HAP-1 (cell line): ENCODE measurements around the gene THEM5.
A peak's percentile ranks its signal among the peaks of the same experiment; 100 is the strongest.

Source experiments
- DNase-seq, 2 experiments: peaks; one replicate each; pipeline ENCODE4 v3.0.0-alpha.2; 2016 to 2020; ENCODE audit warnings: low spot score in 2 of 2
- H3K27me3 ChIP-seq: fragments of 250-450 bp; sonication (Bioruptor Pico); 2 replicates; pipeline ENCODE4 v1.5.1; 2020; ENCODE audit warnings: low read depth, mild to moderate bottlenecking, moderate library complexity
- H3K36me3 ChIP-seq: fragments of 250-450 bp; sonication (Bioruptor Pico); replicated peaks from 2 replicates; pipeline ENCODE4 v1.5.1; 2020; ENCODE audit warnings: mild to moderate bottlenecking
- H3K4me1 ChIP-seq: fragments of 250-450 bp; sonication (Bioruptor Pico); 2 replicates; pipeline ENCODE4 v1.5.1; 2020; ENCODE audit warnings: mild to moderate bottlenecking
- H3K4me3 ChIP-seq: fragments of 250-450 bp; sonication (Bioruptor Pico); 2 replicates; pipeline ENCODE4 v1.5.1; 2020; ENCODE audit warnings: mild to moderate bottlenecking, moderate library complexity
- H3K9me3 ChIP-seq: fragments of 250-450 bp; sonication (Bioruptor Pico); 2 replicates; pipeline ENCODE4 v1.5.1; 2020; ENCODE audit warnings: mild to moderate bottlenecking, moderate library complexity
- in situ Hi-C: fragments of 300-500 bp; cut with MboI; formaldehyde crosslinking; loops from 3 replicates; pipeline ENCODE4 v1.14.3; 2020; ENCODE audit warnings: low sequenced_read_pairs, inconsistent platforms, mixed read lengths

The THEM5 gene

GRCh38 chr1:151830055-151830454 is 23.5 kb downstream of the THEM5 start:
- Histone ChIP-seq H3K27me3 (no peaks in the 10 kb centered on the region), H3K4me3 (no peak overlapping the region), H3K9me3 (no peaks in the 10 kb centered on the region), H3K4me1 (no peaks in the 10 kb centered on the region), H3K36me3 (no peaks in the 10 kb centered on the region)
- in situ Hi-C loops: no loop called here
- no peak for DNase-seq

DNA sequence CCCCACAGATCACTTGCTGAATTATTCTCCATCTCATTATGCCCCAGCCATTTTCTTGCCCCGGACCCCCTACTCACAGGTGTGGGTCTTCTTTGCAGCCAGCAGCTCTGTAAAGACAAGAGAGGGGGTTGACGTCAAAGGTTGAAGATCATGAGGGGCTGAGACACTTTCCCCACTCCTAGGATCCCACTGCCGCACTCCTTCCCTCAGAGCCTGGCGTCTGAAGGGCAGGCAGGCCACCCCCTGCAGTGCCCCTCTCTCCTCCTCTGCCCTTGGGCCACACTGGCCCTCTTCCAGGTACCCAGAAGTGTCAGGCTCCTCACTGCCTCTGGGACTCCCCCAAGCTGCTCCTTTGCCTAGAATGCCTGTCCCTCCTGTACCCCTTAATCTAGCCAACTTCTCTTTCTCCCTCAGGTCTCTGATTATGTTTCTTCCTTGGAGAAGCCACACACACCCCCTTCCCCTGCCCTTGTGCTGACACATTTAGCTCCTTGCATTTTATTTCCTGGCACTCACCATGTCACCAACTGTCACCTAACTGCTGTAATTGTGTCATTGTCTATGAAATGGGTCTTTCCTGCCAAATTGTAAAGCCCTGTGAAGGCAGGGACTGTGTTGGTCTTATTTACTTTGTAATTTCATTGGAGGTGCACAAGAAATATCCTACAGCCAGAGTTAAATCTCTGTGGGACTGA is 24.0 kb downstream of the THEM5 start:
- Histone ChIP-seq H3K9me3 (no peaks in the 10 kb centered on the region), H3K36me3 (no peaks in the 10 kb centered on the region), H3K4me3 (no peak overlapping the region), H3K27me3 (no peaks in the 10 kb centered on the region), H3K4me1 (no peaks in the 10 kb centered on the region)
- DNase-seq: no peak
- in situ Hi-C loops: no loop called here

DNA sequence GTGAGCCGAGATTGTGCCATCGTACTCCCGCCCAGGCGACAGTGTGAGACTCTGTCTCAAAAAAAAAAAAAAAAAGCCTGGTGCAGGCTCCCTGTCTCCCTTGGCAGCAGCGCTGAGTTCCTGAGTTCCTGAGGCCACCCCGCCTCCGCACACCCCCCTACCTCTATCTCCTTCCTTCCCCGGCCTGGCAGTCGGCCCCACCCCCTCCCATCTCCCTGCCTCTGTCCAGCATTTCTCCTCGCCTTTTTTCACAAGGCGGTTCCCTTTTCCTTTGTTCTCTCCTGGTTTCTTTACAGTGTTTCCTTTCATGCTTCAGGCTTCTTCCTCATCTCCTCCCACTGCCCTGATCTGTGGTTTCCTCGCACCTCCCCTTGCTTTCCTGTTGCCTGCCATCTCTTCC is 24.6 kb downstream of the THEM5 start:
- no peaks in the 10 kb centered on the region for H3K9me3 ChIP-seq
- H3K4me3 ChIP-seq: no peak overlapping the region
- no peaks in the 10 kb centered on the region for H3K4me1 ChIP-seq
- DNase-seq: peak; percentile 60 to 75
- no peaks in the 10 kb centered on the region for H3K36me3 ChIP-seq
- in situ Hi-C loops: no loop called here
- no peaks in the 10 kb centered on the region for H3K27me3 ChIP-seq

- Histone ChIP-seq H3K4me1 (no peaks in the 10 kb centered on the region), H3K36me3 (no peaks in the 10 kb centered on the region)
- in situ Hi-C loops: no loop called here
Observed at GRCh38 chr1:151827853-151828252, 25.7 kb downstream of the THEM5 start.

DNA sequence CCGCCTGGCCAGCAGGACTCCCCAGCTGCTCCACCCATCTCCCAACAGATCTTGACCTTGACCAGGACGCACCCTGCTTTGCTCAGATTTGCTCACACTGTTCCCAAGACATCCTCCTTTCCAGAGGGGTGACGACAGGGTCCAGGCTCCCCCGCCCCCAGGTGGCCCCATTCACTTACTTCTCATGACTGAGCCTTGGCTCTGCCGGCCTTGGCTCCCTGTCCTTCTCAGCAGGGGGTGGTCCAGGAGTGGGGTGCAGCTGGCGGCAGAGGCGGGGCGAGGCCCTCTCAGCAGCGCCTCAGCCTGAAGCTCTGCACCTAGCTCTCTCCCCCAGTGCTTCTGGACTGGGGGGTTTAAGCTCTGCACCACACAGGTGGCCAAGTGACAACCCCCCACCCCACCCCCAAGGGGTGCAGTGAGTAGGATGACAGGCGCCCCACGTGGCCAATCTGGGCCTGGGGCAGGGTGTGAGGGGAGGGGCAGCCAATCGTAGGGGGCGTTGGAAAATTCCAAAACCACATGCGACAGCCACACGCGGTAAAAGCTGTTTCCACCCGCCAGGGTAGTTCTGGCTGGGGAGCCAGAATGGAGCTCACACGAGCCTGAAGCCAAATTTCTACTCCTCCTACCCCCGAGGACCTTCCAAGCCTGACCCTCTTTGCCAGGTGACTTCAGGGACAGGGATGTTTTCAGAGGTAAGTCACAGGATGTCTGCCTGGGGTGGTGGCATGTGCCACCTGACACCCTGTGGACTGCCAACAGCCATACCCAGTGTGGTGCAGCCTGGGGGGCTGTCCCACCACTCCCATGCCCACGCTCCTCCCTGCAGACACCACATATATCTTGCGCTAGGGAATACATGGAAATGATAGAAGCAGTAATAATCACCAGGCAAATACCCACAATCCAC is 27.5 kb downstream of the THEM5 start:
- no peak for DNase-seq
- Histone ChIP-seq H3K4me3 (no peak overlapping the region), H3K36me3 (no peaks in the 10 kb centered on the region), H3K9me3 (no peaks in the 10 kb centered on the region), H3K27me3 (no peaks in the 10 kb centered on the region), H3K4me1 (no peaks in the 10 kb centered on the region)
- in situ Hi-C loops: no loop called here

More at GRCh38 chr1:151827853-151828252, 25.7 kb downstream of the THEM5 start:
- Histone ChIP-seq H3K9me3 (no peaks in the 10 kb centered on the region), H3K27me3 (no peaks in the 10 kb centered on the region), H3K4me3 (no peak overlapping the region)
- no peak for DNase-seq

DNA sequence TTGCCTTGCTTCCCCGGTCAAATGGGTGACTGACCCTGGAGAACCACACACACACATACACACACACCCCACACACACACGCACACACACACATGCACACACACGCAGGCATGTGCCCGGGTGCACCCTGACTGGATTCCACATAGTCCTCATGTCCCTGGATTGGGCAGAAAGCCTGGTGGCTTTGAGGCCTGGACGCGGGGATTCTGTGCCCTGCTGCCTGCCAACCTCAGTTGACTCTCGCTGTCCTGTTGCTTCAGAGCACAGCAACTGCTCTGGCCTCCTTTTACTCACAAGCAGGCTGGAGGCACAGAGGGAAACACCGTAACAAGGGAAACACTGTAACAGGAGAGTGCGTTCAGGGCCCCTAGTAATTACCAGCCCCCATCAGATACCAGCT is 28.3 kb downstream of the THEM5 start:
- DNase-seq: no peak
- H3K9me3 ChIP-seq: no peaks in the 10 kb centered on the region
- no peak overlapping the region for H3K4me3 ChIP-seq
- in situ Hi-C loops: no loop called here
- H3K4me1 ChIP-seq: no peaks in the 10 kb centered on the region
- H3K36me3 ChIP-seq: no peaks in the 10 kb centered on the region
- H3K27me3 ChIP-seq: no peaks in the 10 kb centered on the region

- no peaks in the 10 kb centered on the region for H3K9me3 ChIP-seq
- no peak for DNase-seq
- no peaks in the 10 kb centered on the region for H3K27me3 ChIP-seq
- no peaks in the 10 kb centered on the region for H3K36me3 ChIP-seq
- H3K4me3 ChIP-seq: no peak overlapping the region
- no peaks in the 10 kb centered on the region for H3K4me1 ChIP-seq
- in situ Hi-C loops: no loop called here
Observed at GRCh38 chr1:151823175-151823574, 30.3 kb downstream of the THEM5 start.

GRCh38 chr1:151822404-151822803 is 31.1 kb downstream of the THEM5 start:
- in situ Hi-C loops: no loop called here

DNA sequence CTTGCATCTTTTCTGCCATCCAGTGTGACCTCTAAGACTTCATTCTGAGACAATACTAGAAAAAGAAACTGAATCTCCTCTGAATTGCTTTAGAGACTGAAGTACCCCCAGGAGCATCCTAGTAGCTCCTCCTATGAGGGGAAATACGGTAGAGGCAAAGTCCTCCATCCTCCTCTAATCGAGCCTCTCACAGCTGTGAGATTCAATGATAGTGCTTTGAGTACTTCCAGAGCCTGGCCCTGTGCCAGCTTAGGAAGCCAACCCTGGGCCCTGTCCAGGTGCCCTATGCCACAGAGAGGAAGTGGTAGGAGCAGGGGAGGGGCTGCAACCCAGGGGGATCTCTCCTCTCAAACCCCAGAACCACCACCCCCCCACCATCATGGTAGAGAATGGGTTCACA is 32.6 kb downstream of the THEM5 start:
- H3K4me1 ChIP-seq: no peaks in the 10 kb centered on the region
- no peaks in the 10 kb centered on the region for H3K9me3 ChIP-seq
- in situ Hi-C loops: no loop called here
- H3K4me3 ChIP-seq: no peak overlapping the region
- H3K36me3 ChIP-seq: no peaks in the 10 kb centered on the region
- DNase-seq: no peak
- no peaks in the 10 kb centered on the region for H3K27me3 ChIP-seq

More at GRCh38 chr1:151822404-151822803, 31.1 kb downstream of the THEM5 start:
- H3K36me3 ChIP-seq: no peaks in the 10 kb centered on the region
- DNase-seq: no peak
- no peaks in the 10 kb centered on the region for H3K9me3 ChIP-seq
- no peaks in the 10 kb centered on the region for H3K4me1 ChIP-seq
- no peaks in the 10 kb centered on the region for H3K27me3 ChIP-seq
- no peak overlapping the region for H3K4me3 ChIP-seq

GRCh38 chr1:151819976-151820623 is 33.4 kb downstream of the THEM5 start:
- no peaks in the 10 kb centered on the region for H3K27me3 ChIP-seq
- H3K4me3 ChIP-seq: no peak overlapping the region
- H3K9me3 ChIP-seq: no peaks in the 10 kb centered on the region
- DNase-seq: no peak
- no peaks in the 10 kb centered on the region for H3K4me1 ChIP-seq
- in situ Hi-C loops: no loop called here
- no peaks in the 10 kb centered on the region for H3K36me3 ChIP-seq

GRCh38 chr1:151819227-151819835 is 34.2 kb downstream of the THEM5 start:
- H3K4me1 ChIP-seq: no peaks in the 10 kb centered on the region
- in situ Hi-C loops: no loop called here
- H3K4me3 ChIP-seq: no peak overlapping the region
- no peaks in the 10 kb centered on the region for H3K36me3 ChIP-seq
- H3K9me3 ChIP-seq: no peaks in the 10 kb centered on the region
- no peaks in the 10 kb centered on the region for H3K27me3 ChIP-seq
- no peak for DNase-seq

- H3K4me1 ChIP-seq: no peaks in the 10 kb centered on the region
- no peaks in the 10 kb centered on the region for H3K27me3 ChIP-seq
- H3K9me3 ChIP-seq: no peaks in the 10 kb centered on the region
- H3K36me3 ChIP-seq: no peaks in the 10 kb centered on the region
- in situ Hi-C loops: no loop called here
- no peak overlapping the region for H3K4me3 ChIP-seq
- DNase-seq: no peak
Observed at GRCh38 chr1:151817353-151817730, 36.2 kb downstream of the THEM5 start.

DNA sequence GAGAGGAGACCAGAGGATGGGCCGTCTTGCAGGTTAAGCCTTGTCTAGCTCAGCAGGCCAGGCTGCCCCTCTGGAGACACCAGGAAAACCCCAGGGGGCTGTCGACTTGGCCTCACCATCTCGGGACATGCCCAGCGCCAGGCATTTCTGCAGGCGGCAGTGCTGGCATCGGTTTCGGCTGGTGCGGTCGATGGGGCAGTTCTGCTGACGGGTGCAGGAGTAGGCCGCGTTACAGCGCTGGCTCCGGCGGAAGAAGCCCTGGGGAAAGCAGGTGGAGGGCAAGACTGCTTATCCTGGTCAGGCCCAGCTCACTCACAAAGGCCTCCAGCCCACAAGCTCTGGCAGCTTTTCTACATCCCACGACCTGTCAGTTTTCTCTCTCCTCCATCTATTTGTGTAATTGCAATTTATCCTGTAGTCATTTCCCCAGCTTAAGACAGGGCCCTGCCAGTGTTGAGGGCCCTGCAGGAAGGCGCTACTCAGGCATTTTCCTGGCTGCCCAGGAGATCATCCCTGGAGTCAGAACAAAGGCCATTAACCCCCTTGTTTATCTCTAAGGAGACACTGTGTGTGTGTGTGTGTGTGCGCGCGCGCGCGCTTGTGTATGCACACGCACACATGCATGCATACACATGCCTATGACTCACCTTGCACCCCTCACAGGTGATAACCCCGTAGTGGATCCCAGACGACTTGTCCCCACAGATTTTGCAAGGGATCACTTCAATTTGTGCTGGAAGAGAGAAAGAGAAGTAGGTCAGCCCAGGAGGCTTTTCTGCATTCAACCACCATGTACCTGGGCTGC is 36.8 kb downstream of the THEM5 start:
- Histone ChIP-seq H3K36me3 (no peaks in the 10 kb centered on the region), H3K4me3 (no peak overlapping the region), H3K4me1 (no peaks in the 10 kb centered on the region), H3K27me3 (no peaks in the 10 kb centered on the region), H3K9me3 (no peaks in the 10 kb centered on the region)
- in situ Hi-C loops: no loop called here
- DNase-seq: no peak
